ENCODE data around the gene CLBA1. TPM values are rescaled to one million over a fixed set of nuclear protein-coding genes. Genes with fewer than 3 reads are reported as not detected.
A peak's percentile ranks its signal among the peaks of the same experiment; 100 is the strongest.

CLBA1 gene
- total RNA-seq = 1 to 10 TPM in 3 of 4 donors, under 1 TPM in 1; 0.71 to 4.0 (median 3.3) TPM

DNA sequence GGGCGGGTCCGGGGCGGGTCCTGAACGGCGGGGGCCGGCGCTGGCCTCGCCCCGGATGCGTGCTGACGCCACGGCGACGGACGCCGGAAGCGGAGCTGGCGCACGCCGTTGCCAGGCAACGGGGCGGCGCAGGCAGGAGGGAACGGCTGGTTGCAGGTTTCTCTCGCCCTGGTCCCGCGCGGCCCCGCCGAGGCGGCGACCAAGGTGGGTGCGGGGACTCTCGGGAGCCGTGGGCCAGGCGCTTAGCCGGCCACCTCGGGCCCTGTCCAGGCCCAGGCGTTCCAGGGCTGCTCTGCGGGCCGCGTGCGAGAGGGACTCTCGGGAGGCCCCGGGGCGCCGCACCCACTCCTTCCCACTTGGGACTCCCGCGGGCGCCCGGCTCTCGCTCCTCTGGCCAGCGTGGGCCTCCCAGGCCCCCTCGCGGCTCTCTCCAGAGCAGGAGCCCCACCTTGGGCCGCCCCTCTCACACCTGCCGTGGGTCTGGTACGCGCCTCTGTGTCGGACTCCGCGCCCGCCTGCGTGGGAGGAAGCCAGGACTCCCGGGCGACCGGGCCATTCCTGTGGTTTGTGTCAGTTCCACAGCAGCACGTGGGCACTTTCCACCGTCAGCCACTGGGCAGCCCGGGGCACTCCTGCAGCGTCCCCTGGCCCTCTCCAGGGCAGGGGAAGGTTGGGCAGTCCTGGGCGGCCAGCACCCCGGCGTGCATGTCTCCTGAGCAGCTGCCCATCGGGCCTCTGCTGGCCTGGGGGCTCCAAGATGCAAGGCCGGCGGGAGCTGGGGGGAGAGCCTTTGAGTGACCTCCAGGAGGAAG, at the start of gene CLBA1:
TSS of gene CLBA1 (plus strand) at position 114 of the 812 bp plus-strand sequence. CDS start at position 758, 644 bp downstream.
- Histone ChIP-seq H3K27ac (peak within 1 kb of the TSS; percentile 68 to 87 (median 80)), H3K9me3 (no peaks in the 10 kb centered on the region), H3K36me3 (no peaks in the 10 kb centered on the region), H3K4me3 (peak within 1 kb of the TSS; percentile 67 to 90 (median 79)), H3K27me3 (no peaks in the 10 kb centered on the region), H3K4me1 (peaks cover 7 to 9% of the 10 kb centered on the region in 2 donors)
- intact Hi-C loops (cut with DNase I; ENCODE audit: low total_unique reads) (loop anchor here (1.0 to 10.0 kb wide), 4 partner anchors 35 to 315 kb away; partner anchors contain the start of genes AKT1, BRF1, CDCA4 and JAG2), in situ Hi-C loops (cut with MboI; ENCODE audit: low sequenced_read_pairs in 4 of 4) (no loop called here)
- ATAC-seq = peak; percentile 94 to 95
- peak; percentile 71 to 84 for DNase-seq
- TF ChIP-seq, protein P1, sequence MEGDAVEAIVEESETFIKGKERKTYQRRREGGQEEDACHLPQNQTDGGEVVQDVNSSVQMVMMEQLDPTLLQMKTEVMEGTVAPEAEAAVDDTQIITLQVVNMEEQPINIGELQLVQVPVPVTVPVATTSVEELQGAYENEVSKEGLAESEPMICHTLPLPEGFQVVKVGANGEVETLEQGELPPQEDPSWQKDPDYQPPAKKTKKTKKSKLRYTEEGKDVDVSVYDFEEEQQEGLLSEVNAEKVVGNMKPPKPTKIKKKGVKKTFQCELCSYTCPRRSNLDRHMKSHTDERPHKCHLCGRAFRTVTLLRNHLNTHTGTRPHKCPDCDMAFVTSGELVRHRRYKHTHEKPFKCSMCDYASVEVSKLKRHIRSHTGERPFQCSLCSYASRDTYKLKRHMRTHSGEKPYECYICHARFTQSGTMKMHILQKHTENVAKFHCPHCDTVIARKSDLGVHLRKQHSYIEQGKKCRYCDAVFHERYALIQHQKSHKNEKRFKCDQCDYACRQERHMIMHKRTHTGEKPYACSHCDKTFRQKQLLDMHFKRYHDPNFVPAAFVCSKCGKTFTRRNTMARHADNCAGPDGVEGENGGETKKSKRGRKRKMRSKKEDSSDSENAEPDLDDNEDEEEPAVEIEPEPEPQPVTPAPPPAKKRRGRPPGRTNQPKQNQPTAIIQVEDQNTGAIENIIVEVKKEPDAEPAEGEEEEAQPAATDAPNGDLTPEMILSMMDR (IDR thresholded peaks at IDR 0.05 in 4 of 5, conservative IDR thresholded peaks at IDR 0.05 in 1 of 5) = no peak
- TF ChIP-seq POLR2A (IDR thresholded peaks at IDR 0.05) = peak in 1 of 2 donors; percentile 8

DNA sequence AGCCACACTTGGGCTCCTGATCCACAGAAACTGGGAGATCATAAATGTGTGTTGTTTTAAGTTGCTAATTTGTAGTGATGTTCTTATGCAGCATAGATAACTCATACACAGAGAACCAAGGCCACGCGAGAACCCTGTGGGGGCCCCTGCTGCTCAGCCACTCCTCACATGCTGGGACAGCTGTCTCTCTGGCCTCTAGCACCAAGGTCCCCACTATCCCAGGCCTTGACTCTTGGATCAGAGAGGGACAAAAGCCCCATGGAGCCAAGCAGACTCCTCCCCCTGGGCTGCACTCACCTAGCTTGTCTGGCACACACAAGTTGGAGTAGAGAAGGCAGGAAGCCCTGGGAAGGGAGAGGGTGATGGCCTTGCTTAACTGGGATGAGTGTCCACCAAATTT, 49.6 kb upstream of the CLBA1 start:
- no peak overlapping the region for H3K4me3 ChIP-seq
- peaks cover 0 to 7% of the 10 kb centered on the region in 2 donors for H3K4me1 ChIP-seq
- no peaks in the 10 kb centered on the region for H3K36me3 ChIP-seq
- TF ChIP-seq, protein P1 (IDR thresholded peaks at IDR 0.05 in 4 of 5, conservative IDR thresholded peaks at IDR 0.05 in 1 of 5) = no peak
- no peak for TF ChIP-seq POLR2A (IDR thresholded peaks at IDR 0.05)
- DNase-seq (no peak), ATAC-seq (no peak)
- in situ Hi-C loops (cut with MboI; ENCODE audit: low sequenced_read_pairs in 4 of 4) = no loop called here
- peaks cover 0 to 28% (median 4%) of the 10 kb centered on the region in 3 donors for H3K27me3 ChIP-seq
- no peak overlapping the region for H3K27ac ChIP-seq
- intact Hi-C loops (cut with DNase I; ENCODE audit: low total_unique reads) = no loop called here
- H3K9me3 ChIP-seq = no peaks in the 10 kb centered on the region

DNA sequence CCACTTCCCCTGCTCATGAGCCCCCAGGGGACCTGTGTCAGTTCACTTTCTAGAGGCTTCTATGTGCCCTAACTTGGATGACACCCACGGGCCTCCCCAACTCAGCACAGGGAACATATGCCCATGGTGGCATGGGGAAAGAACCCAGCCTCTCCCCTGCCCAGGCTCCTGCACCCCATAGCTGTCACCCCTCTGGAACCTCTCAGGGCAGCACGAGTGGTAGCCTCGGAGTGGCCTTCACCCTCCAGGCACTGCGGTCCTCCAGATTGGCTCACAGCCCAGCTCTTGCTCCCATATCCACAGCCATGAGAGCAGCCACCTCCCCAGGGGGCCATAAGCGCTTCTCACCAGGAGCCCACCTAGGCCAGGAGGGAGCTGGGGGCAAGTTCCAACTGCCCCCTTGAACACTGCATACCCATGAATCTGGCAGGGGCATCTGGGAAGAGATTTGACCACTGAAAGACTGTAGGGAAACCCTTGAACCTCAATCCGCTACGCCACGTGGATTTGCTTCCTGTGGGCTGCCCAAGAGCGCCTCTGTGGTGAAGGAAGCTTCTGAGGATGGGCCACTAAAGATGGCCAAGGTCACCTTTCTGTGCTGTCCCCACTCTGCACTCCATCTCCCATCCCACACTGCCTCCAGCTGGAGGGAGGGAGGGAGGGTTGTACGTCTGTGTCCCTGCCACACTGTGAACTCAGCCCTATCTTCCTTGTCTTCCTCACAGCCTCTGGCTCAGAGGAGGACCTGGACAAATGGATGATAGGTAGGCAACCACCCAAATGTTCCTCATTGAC, 49.0 kb upstream of the CLBA1 start:
- peaks cover 0 to 7% of the 10 kb centered on the region in 2 donors for H3K4me1 ChIP-seq
- peaks cover 0 to 28% (median 4%) of the 10 kb centered on the region in 3 donors for H3K27me3 ChIP-seq
- DNase-seq (no peak), ATAC-seq (no peak)
- in situ Hi-C loops (cut with MboI; ENCODE audit: low sequenced_read_pairs in 4 of 4) (no loop called here), intact Hi-C loops (cut with DNase I; ENCODE audit: low total_unique reads) (no loop called here)
- H3K9me3 ChIP-seq = no peaks in the 10 kb centered on the region
- no peaks in the 10 kb centered on the region for H3K36me3 ChIP-seq
- TF ChIP-seq, protein P1 (IDR thresholded peaks at IDR 0.05 in 4 of 5, conservative IDR thresholded peaks at IDR 0.05 in 1 of 5) = no peak
- no peak for TF ChIP-seq POLR2A (IDR thresholded peaks at IDR 0.05)
- no peak overlapping the region for H3K27ac ChIP-seq
- H3K4me3 ChIP-seq = no peak overlapping the region

DNA sequence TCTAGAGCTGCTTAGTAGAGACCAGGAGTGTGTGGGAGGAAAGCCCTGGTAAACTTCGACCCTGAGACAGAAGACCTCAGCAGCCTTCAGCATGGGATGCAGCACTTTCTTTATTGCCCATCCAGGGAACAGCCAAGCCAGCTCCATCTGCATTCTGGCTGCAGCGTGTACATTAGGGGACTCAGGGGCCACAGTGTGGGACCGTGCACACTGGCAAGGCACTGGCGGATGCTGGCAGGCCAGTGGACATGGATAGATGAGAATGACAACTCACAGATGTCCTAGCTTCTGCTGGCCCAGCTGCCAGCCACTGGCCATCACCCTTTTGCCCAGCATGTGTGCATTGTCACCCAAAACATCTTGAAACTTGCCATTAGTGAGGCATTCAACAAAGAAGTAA, 48.4 kb upstream of the CLBA1 start:
- Histone ChIP-seq H3K4me3 (no peak overlapping the region), H3K4me1 (peaks cover 0 to 7% of the 10 kb centered on the region in 2 donors), H3K9me3 (no peaks in the 10 kb centered on the region), H3K27ac (no peak overlapping the region), H3K27me3 (peaks cover 0 to 22% (median 4%) of the 10 kb centered on the region in 3 donors), H3K36me3 (no peaks in the 10 kb centered on the region)
- no peak for ATAC-seq
- no peak for DNase-seq
- intact Hi-C loops (cut with DNase I; ENCODE audit: low total_unique reads) (no loop called here), in situ Hi-C loops (cut with MboI; ENCODE audit: low sequenced_read_pairs in 4 of 4) (no loop called here)
- TF ChIP-seq, protein P1 (IDR thresholded peaks at IDR 0.05 in 4 of 5, conservative IDR thresholded peaks at IDR 0.05 in 1 of 5) = no peak
- no peak for TF ChIP-seq POLR2A (IDR thresholded peaks at IDR 0.05)

Measured in gastrocnemius medialis (tissue), 4 donors.